IPS-15b (cell line): Measurements from ENCODE around the gene PHOSPHO2.

ENCODE experiments used
- H3K27me3 ChIP-seq: one replicate; pipeline ENCODE4 v1.6.1; 2013; ENCODE audit warnings: low read length; ENCODE audit not compliant: control insufficient read depth, insufficient read depth
- H3K36me3 ChIP-seq: one replicate; pipeline ENCODE4 v1.6.1; 2013; ENCODE audit warnings: low read length; ENCODE audit not compliant: control insufficient read depth, insufficient read depth
- H3K4me1 ChIP-seq: one replicate; pipeline ENCODE4 v1.6.1; 2013; ENCODE audit warnings: mild to moderate bottlenecking, low read length; ENCODE audit not compliant: control insufficient read depth, insufficient read depth
- H3K4me3 ChIP-seq: one replicate; pipeline ENCODE4 v1.5.1; 2013; ENCODE audit warnings: low read depth, low read length
- H3K9ac ChIP-seq: one replicate; pipeline ENCODE4 v1.6.1; 2013; ENCODE audit warnings: low read depth, mild to moderate bottlenecking, low read length
- H3K9me3 ChIP-seq: one replicate; pipeline ENCODE4 v1.6.1; 2013; ENCODE audit warnings: mild to moderate bottlenecking, low read length; ENCODE audit not compliant: control insufficient read depth, insufficient read depth

Gene PHOSPHO2

GRCh38 chr2:169694113-169694893 is at the start of gene PHOSPHO2, which contains the start of gene CFAP210:
TSS of gene PHOSPHO2 (plus strand) at chr2:169694469. CDS start at chr2:169700972, 6,503 bp downstream.
TSS of gene CFAP210 (minus strand) at chr2:169694405. CDS start at chr2:169694327, 78 bp downstream.
- H3K4me3 ChIP-seq, result peak within 1 kb of the TSS; percentile 84
- H3K9ac ChIP-seq, result peak within 1 kb of the TSS; percentile 37
- H3K4me1 ChIP-seq, result peaks cover 5% of the 10 kb centered on the region
- H3K27me3 ChIP-seq, result no peaks in the 10 kb centered on the region
- H3K9me3 ChIP-seq, result no peaks in the 10 kb centered on the region
- H3K36me3 ChIP-seq, result no peaks in the 10 kb centered on the region

- Histone ChIP-seq H3K36me3 (no peaks in the 10 kb centered on the region), H3K9me3 (no peaks in the 10 kb centered on the region), H3K4me3 (no peak overlapping the region), H3K27me3 (no peaks in the 10 kb centered on the region), H3K9ac (no peak overlapping the region), H3K4me1 (no peaks in the 10 kb centered on the region)
These were observed 46.8 kb upstream of the PHOSPHO2 start for GRCh38 chr2:169647496-169647895.

- no peak overlapping the region for H3K9ac ChIP-seq
- H3K9me3 ChIP-seq, result no peaks in the 10 kb centered on the region
- no peak overlapping the region for H3K4me3 ChIP-seq
- H3K36me3 ChIP-seq, result no peaks in the 10 kb centered on the region
- H3K27me3 ChIP-seq, result no peaks in the 10 kb centered on the region
- H3K4me1 ChIP-seq, result no peaks in the 10 kb centered on the region
These were observed 45.0 kb upstream of the PHOSPHO2 start for GRCh38 chr2:169649278-169649677.

GRCh38 chr2:169653636-169654035 is 40.6 kb upstream of the PHOSPHO2 start:
- H3K9me3 ChIP-seq, result no peaks in the 10 kb centered on the region
- no peaks in the 10 kb centered on the region for H3K4me1 ChIP-seq
- no peaks in the 10 kb centered on the region for H3K27me3 ChIP-seq
- H3K9ac ChIP-seq, result no peak overlapping the region
- H3K4me3 ChIP-seq, result no peak overlapping the region
- no peaks in the 10 kb centered on the region for H3K36me3 ChIP-seq

GRCh38 chr2:169656164-169656563 is 38.1 kb upstream of the PHOSPHO2 start:
- Histone ChIP-seq H3K9ac (no peak overlapping the region), H3K4me3 (no peak overlapping the region), H3K36me3 (no peaks in the 10 kb centered on the region), H3K4me1 (no peaks in the 10 kb centered on the region), H3K9me3 (no peaks in the 10 kb centered on the region), H3K27me3 (no peaks in the 10 kb centered on the region)

- no peaks in the 10 kb centered on the region for H3K4me1 ChIP-seq
- H3K27me3 ChIP-seq, result no peaks in the 10 kb centered on the region
- no peak overlapping the region for H3K4me3 ChIP-seq
- no peak overlapping the region for H3K9ac ChIP-seq
- no peaks in the 10 kb centered on the region for H3K9me3 ChIP-seq
- no peaks in the 10 kb centered on the region for H3K36me3 ChIP-seq
These were observed 35.4 kb upstream of the PHOSPHO2 start for GRCh38 chr2:169658877-169659276.

- Histone ChIP-seq H3K4me1 (no peaks in the 10 kb centered on the region), H3K4me3 (no peak overlapping the region), H3K36me3 (no peaks in the 10 kb centered on the region)
These were observed 34.9 kb upstream of the PHOSPHO2 start for GRCh38 chr2:169659320-169659719.

GRCh38 chr2:169661265-169661664 is 33.0 kb upstream of the PHOSPHO2 start:
- Histone ChIP-seq H3K9me3 (no peaks in the 10 kb centered on the region), H3K36me3 (no peaks in the 10 kb centered on the region), H3K9ac (no peak overlapping the region), H3K4me3 (no peak overlapping the region), H3K27me3 (no peaks in the 10 kb centered on the region), H3K4me1 (no peaks in the 10 kb centered on the region)

More at GRCh38 chr2:169659320-169659719, 34.9 kb upstream of the PHOSPHO2 start:
- no peaks in the 10 kb centered on the region for H3K9me3 ChIP-seq
- no peaks in the 10 kb centered on the region for H3K27me3 ChIP-seq
- H3K9ac ChIP-seq, result no peak overlapping the region

GRCh38 chr2:169662744-169663143 is 31.5 kb upstream of the PHOSPHO2 start:
- no peak overlapping the region for H3K9ac ChIP-seq
- no peaks in the 10 kb centered on the region for H3K9me3 ChIP-seq
- no peaks in the 10 kb centered on the region for H3K27me3 ChIP-seq
- H3K36me3 ChIP-seq, result no peaks in the 10 kb centered on the region
- H3K4me3 ChIP-seq, result no peak overlapping the region
- no peaks in the 10 kb centered on the region for H3K4me1 ChIP-seq

GRCh38 chr2:169663247-169663646 is 31.0 kb upstream of the PHOSPHO2 start:
- H3K9ac ChIP-seq, result no peak overlapping the region
- no peaks in the 10 kb centered on the region for H3K27me3 ChIP-seq
- no peaks in the 10 kb centered on the region for H3K4me1 ChIP-seq
- no peak overlapping the region for H3K4me3 ChIP-seq
- no peaks in the 10 kb centered on the region for H3K9me3 ChIP-seq
- H3K36me3 ChIP-seq, result no peaks in the 10 kb centered on the region

GRCh38 chr2:169664600-169664977 is 29.7 kb upstream of the PHOSPHO2 start:
- H3K9ac ChIP-seq, result no peak overlapping the region
- H3K9me3 ChIP-seq, result no peaks in the 10 kb centered on the region
- H3K4me1 ChIP-seq, result no peaks in the 10 kb centered on the region
- H3K36me3 ChIP-seq, result no peaks in the 10 kb centered on the region
- H3K4me3 ChIP-seq, result no peak overlapping the region
- H3K27me3 ChIP-seq, result no peaks in the 10 kb centered on the region
